ENCODE results near the gene MEIS1. TPM values are rescaled to one million over a fixed set of nuclear protein-coding genes. Genes with fewer than 3 reads are reported as not detected.

Gene MEIS1
- total RNA-seq, 1 experiment from 2014 or later = 89.4 TPM

- TF ChIP-seq EZH2 (IDR thresholded peaks at IDR 0.05; ENCODE audit: borderline replicate concordance, low read depth, low read length, poor library complexity, severe bottlenecking) = no peak
- TF ChIP-seq CTCF (conservative IDR thresholded peaks at IDR 0.05; ENCODE audit: low read depth, low read length) = no peak
- no peak overlapping the region for H3K4me3 ChIP-seq (ENCODE audit: low read depth, low read length, poor library complexity, severe bottlenecking)
- DNase-seq (ENCODE audit: low spot score) = no peak
- peaks cover 39% of the 10 kb centered on the region for H3K36me3 ChIP-seq (ENCODE audit: insufficient read depth, low read length, poor library complexity, severe bottlenecking)
- ChIA-PET POLR2A (ENCODE audit: low non-redundant PET) (no interaction called here), CTCF (no interaction called here)
- no peaks in the 10 kb centered on the region for H3K9me3 ChIP-seq (ENCODE audit: low read depth, low read length, poor library complexity, severe bottlenecking)
- no peak overlapping the region for H3K27ac ChIP-seq (ENCODE audit: low read depth, low read length, poor library complexity, severe bottlenecking)
- H3K4me1 ChIP-seq (ENCODE audit: insufficient read depth, low read length, poor library complexity, severe bottlenecking) = peaks cover 68% of the 10 kb centered on the region
- no TSS peak for BruUV-seq (replicated peaks)
- H3K27me3 ChIP-seq (replicated peaks; ENCODE audit: insufficient read depth, low read depth, low read length, poor library complexity) = no peaks in the 10 kb centered on the region
- intact Hi-C loops (cut with micrococcal nuclease; ENCODE audit: unreplicated experiment) = loop anchor here (10.0 kb wide), 2 partner anchors 277 to 577 kb away; no protein-coding TSS in a partner anchor
Measured at GRCh38 chr2:66571918-66572317, 137.0 kb downstream of the MEIS1 start.

GRCh38 chr2:66572391-66572790 lies 137.5 kb downstream of the MEIS1 start:
- H3K27me3 ChIP-seq (replicated peaks; ENCODE audit: insufficient read depth, low read depth, low read length, poor library complexity) = no peaks in the 10 kb centered on the region
- H3K9me3 ChIP-seq (ENCODE audit: low read depth, low read length, poor library complexity, severe bottlenecking) = no peaks in the 10 kb centered on the region
- peaks cover 69% of the 10 kb centered on the region for H3K4me1 ChIP-seq (ENCODE audit: insufficient read depth, low read length, poor library complexity, severe bottlenecking)
- H3K4me3 ChIP-seq (ENCODE audit: low read depth, low read length, poor library complexity, severe bottlenecking) = no peak overlapping the region
- intact Hi-C loops (cut with micrococcal nuclease; ENCODE audit: unreplicated experiment) = loop anchor here (10.0 kb wide), 2 partner anchors 278 to 578 kb away; no protein-coding TSS in a partner anchor
- H3K36me3 ChIP-seq (ENCODE audit: insufficient read depth, low read length, poor library complexity, severe bottlenecking) = peaks cover 35% of the 10 kb centered on the region
- DNase-seq (ENCODE audit: low spot score) = no peak
- no peak overlapping the region for H3K27ac ChIP-seq (ENCODE audit: low read depth, low read length, poor library complexity, severe bottlenecking)
- no peak for TF ChIP-seq EZH2 (IDR thresholded peaks at IDR 0.05; ENCODE audit: borderline replicate concordance, low read depth, low read length, poor library complexity, severe bottlenecking)
- TF ChIP-seq CTCF (conservative IDR thresholded peaks at IDR 0.05; ENCODE audit: low read depth, low read length) = no peak
- POLR2A ChIA-PET (ENCODE audit: low non-redundant PET) = no interaction called here
- no TSS peak for BruUV-seq (replicated peaks)
- CTCF ChIA-PET = no interaction called here

GRCh38 chr2:66573416-66573815 lies 138.5 kb downstream of the MEIS1 start:
- TF ChIP-seq CTCF (conservative IDR thresholded peaks at IDR 0.05; ENCODE audit: low read depth, low read length) (no peak), EZH2 (IDR thresholded peaks at IDR 0.05; ENCODE audit: borderline replicate concordance, low read depth, low read length, poor library complexity, severe bottlenecking) (no peak)
- BruUV-seq (replicated peaks) = no TSS peak
- ChIA-PET CTCF (no interaction called here), POLR2A (ENCODE audit: low non-redundant PET) (no interaction called here)
- no peaks in the 10 kb centered on the region for H3K9me3 ChIP-seq (ENCODE audit: low read depth, low read length, poor library complexity, severe bottlenecking)
- no peak for DNase-seq (ENCODE audit: low spot score)
- H3K4me1 ChIP-seq (ENCODE audit: insufficient read depth, low read length, poor library complexity, severe bottlenecking) = peaks cover 75% of the 10 kb centered on the region
- intact Hi-C loops (cut with micrococcal nuclease; ENCODE audit: unreplicated experiment) = loop anchor here (10.0 kb wide), 2 partner anchors 279 to 579 kb away; no protein-coding TSS in a partner anchor
- H3K27ac ChIP-seq (ENCODE audit: low read depth, low read length, poor library complexity, severe bottlenecking) = no peak overlapping the region
- no peaks in the 10 kb centered on the region for H3K27me3 ChIP-seq (replicated peaks; ENCODE audit: insufficient read depth, low read depth, low read length, poor library complexity)
- peaks cover 28% of the 10 kb centered on the region for H3K36me3 ChIP-seq (ENCODE audit: insufficient read depth, low read length, poor library complexity, severe bottlenecking)
- H3K4me3 ChIP-seq (ENCODE audit: low read depth, low read length, poor library complexity, severe bottlenecking) = no peak overlapping the region
